Stimulated activated CD8-positive, alpha-beta memory T cell treated with anti-CD3 and anti-CD28 coated beads, Interleukin-15, amount 100 ng/mL, for 1 hour (primary cell): ENCODE results near the gene PDPK1.

Experiments used
- DNase-seq: peaks from one replicate; pipeline ENCODE4 v3.0.0-alpha.2; 2020; ENCODE audit warnings: low read depth

PDPK1 gene

GRCh38 chr16:2507052-2507659 lies 30.7 kb upstream of the PDPK1 start:
- DNase-seq, result no peak

- no peak for DNase-seq
Observed at GRCh38 chr16:2507665-2508064, 30.2 kb upstream of the PDPK1 start.

- DNase-seq, result no peak
Observed at GRCh38 chr16:2508722-2509400, 29.0 kb upstream of the PDPK1 start.

DNA sequence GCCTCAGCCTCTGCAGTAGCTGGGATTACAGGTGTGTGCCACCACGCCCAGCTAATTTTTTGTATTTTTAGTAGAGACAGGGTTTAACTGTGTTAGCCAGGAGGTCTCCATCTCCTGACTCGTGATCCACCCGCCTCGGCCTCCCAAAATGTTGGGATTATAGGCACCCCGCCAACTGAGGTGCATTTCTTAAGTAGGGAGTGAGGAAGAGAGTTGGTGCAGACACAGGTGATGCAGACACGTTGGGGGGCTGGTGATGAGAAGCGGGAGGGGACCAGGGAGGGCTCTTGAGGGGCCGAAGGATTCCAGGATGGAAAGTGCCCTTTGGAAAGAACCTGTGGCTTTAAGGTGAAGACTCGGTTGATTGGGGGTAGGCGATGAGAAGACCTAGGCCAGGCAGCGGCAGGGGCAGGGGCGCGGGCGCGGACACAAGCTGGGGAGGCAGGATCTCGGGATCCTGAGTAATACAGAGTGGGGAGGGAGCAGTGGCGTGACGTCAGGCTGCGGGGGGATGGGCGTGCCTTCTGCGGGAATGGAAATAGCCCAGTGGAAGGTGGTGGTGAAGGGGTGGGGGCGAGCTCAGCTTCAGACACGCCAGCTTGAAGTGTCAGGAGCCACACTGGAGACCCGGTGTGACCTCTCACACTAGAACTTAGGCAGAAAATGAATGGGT lies 26.6 kb upstream of the PDPK1 start:
- DNase-seq, result no peak

DNA sequence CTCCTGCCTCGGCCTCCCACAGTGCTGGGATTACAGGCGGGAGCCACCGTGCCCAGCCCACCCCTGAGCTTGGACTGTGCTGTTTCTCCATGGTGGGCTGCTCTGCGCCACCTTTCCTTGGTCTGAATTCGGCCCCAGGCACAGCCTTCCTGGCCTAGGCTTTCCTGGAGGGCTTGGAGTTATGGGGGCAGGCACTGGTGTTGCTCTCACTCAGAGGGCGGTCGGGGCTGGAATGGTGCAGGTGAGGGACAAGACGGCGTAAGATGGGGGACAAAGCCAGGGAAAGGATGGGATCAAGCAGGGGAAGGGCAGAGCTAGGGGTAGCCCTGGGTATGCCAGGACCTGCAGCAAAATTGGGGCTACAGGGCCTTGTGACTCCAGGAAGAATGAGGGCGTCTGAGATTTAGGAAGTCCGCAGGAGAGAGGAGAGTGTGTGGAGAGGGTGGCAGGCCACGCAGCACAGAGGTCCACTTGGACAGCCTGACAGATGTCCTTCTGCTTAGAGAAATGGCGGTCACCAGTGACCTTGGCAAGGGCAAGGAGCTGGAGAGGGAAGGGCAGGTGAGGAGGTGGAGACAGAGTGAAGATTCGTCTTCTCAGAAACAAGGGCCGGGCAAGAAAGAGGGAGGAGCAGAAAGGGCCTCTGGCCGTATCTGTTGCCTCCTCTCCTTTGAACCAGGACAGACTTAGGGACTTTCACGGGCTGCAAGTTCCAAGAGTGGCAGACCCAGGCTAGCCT lies 25.7 kb upstream of the PDPK1 start:
- DNase-seq, result no peak

DNA sequence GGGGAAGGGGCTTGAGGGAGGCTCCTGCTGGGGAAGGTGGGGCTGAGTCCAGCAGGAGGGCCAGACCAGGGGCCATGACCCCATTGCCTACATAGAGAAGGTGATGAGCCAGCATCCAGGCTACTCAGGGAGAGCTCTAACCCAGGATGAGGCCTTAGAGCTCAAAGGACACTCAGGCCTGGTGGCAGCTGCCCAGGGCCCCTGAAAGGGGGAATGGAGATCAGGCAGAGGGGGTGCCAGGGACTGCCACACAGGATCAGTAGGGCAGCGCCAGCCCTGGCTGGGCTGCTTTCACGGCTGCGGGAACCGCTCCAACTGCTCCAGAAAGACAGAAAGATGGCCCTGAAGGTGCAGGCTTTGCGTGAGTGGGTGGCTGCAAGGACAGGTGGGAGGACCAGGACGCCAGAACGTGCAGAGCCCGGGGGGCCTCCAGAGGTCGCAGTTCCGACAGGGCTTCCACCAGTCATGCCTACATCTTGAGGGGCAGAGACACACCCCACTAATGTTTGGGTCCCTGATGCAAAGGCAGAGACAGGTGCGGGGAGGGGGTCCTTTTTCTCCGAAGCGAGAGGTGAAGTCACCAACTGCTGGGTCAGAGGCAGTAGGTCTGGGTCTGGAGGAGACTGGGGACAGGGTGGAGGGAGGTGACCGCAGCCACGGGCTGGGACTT lies 25.0 kb upstream of the PDPK1 start:
- DNase-seq, result no peak

DNA sequence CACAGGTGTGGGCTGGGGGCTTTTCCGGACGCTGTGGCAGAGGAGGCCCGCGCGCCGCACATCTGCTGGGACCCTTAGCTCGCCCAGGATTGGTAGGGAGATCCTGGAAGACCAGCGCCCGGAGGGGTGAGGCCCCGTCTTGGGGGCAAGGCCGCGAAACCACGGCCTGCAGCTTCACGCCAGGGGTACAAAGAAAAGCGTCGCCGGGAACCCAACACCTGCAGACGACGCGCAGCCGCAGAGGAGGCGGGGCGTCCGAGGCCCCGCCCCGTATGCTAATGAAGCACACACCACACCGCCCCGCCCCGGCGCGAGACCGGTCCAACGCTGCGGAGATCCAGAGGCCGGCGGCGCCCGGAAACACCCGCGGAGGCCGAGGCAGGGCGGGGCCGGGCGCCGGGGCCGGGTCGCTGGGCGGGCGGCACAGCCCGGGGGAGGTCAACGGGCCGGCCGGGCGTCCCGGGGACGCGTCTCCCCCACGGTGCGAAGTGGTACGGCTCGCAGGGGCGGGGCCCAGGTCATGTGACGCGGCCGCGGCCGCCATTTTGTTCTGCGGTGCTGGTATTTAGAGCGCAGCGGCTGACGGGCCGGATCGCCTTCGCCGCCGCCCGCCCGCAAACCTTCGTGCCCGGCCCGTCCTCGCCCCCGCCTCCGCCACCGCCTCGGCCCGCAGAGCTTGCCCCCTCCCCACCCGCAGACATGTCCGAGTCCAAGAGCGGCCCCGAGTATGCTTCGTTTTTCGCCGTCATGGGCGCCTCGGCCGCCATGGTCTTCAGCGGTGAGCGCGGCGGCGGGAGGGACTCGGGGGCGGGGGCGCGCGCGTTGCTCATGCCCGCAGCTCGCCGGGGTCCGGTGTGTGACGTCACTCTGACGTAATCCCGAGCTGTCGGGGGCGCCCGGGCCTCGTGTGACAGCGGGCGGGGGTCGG lies 24.2 kb upstream of the PDPK1 start, which contains the start of gene ATP6V0C:
Gene ATP6V0C, plus strand, starts transcription at position 548 of the 928 bp plus-strand sequence. Its CDS starts 152 bp downstream, at position 700.
- peak; percentile 75 for DNase-seq

- no peak for DNase-seq
Observed at GRCh38 chr16:2514333-2515179, 23.3 kb upstream of the PDPK1 start.

DNA sequence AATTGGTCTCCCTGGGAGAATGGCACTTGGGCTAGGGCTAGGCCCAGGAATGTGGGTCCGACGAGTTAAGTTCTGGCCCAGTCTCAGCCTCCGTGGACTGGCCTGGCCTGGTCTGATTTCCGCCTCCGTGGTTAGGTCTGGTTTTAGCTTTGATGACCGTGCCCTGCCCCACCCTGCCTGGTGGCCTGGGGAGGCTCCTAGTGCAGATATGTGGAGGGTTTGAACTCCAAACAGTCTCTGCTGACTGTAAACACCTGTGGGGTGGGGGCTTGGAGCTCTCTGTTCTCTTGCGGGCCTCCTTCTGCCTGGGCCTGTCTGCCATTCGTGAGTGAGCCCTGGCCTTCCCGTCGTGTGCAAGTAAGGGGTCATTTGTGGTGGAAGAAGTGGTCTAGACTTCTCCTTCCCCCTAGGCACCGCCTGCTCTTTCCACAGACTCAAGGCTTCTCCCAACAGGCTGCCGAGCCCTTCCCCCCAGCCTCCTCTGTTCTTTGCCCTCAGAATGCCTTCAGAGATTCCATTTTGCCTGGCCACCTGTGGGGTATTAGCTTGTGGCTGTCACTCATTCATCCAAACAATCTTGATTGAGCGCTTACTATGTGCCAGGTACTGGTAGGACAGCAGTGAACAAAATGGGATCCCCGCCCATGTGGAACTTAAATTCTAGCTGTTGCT lies 22.5 kb upstream of the PDPK1 start:
- no peak for DNase-seq

GRCh38 chr16:2516391-2517240 lies 21.2 kb upstream of the PDPK1 start:
- no peak for DNase-seq

DNA sequence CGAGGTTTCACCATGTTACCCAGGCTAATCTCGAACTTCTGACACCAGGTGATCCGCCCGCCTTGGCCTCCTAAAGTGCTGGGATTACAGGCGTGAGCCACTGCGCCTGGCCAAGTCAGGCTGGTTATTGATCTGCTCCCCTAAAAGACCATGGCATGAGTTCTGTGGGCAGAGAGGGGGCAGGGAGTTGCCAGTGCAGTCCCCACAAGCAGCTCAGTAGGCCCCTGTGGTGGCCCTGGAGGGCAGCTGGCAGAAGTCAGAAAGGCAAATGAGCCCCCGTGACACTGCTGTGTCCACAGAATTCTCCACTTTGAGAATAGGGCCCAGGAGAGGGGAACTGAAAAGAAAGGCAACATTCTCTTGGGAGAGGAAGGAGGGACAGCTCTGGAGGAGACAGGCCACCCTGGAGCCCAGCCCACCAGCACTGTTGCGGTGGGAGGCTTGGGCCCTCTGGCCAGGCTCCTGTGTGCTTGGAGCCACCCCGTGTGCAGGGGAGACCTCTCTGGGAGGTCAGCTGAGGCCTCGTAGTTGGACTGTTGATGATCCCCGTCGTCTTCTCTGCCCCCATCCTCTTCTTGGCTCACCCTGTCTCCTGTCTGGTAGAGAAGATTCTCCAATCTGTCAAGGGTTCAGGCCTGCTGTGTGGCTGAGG lies 19.7 kb upstream of the PDPK1 start:
- no peak for DNase-seq

- DNase-seq, result no peak
Observed at GRCh38 chr16:2518823-2519710, 18.8 kb upstream of the PDPK1 start.

GRCh38 chr16:2519711-2520080 lies 18.1 kb upstream of the PDPK1 start:
- no peak for DNase-seq

- peak; percentile 77 for DNase-seq
Observed at GRCh38 chr16:2520097-2520783, 17.6 kb upstream of the PDPK1 start, which contains the start of gene AMDHD2. Gene AMDHD2, plus strand, starts transcription at chr16:2520371. Its CDS starts 88 bp downstream, at chr16:2520459.

GRCh38 chr16:2520784-2521531 lies 16.9 kb upstream of the PDPK1 start:
- DNase-seq, result peak; percentile 20
